Measurements from ENCODE around the gene ING1. TPM values are rescaled to one million over a fixed set of nuclear protein-coding genes. Genes with fewer than 3 reads are reported as not detected.
A peak's percentile ranks its signal among the peaks of the same experiment; 100 is the strongest.

Gene ING1, protein sequence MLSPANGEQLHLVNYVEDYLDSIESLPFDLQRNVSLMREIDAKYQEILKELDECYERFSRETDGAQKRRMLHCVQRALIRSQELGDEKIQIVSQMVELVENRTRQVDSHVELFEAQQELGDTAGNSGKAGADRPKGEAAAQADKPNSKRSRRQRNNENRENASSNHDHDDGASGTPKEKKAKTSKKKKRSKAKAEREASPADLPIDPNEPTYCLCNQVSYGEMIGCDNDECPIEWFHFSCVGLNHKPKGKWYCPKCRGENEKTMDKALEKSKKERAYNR
- total RNA-seq (1 to 10 TPM; 4.1 to 9.3 (median 6.3) TPM), polyA plus RNA-seq (10 to 100 TPM in 1 of 2 donors, 1 to 10 TPM in 1; 5.4 to 15.6 TPM)
- long read RNA-seq, donor 1, full-length matches to known transcripts: 19 of 21 reads
- long read RNA-seq, donor 1, partial matches to known transcripts: 0 of 21 reads
- long read RNA-seq, donor 1, other reads (novel, unspliced or antisense): 2 of 21 reads
- long read RNA-seq, donor 2, full-length matches to known transcripts: 15 of 17 reads
- long read RNA-seq, donor 2, partial matches to known transcripts: 0 of 17 reads
- long read RNA-seq, donor 2, other reads (novel, unspliced or antisense): 2 of 17 reads
- long read RNA-seq, donor 3, transcript ING1-203 (2 exons, 2,870 nt): major isoform, 18 of 19 reads
- long read RNA-seq, donor 3, partial matches to known transcripts: 0 of 19 reads
- long read RNA-seq, donor 3, other reads (novel, unspliced or antisense): 1 of 19 reads

DNA sequence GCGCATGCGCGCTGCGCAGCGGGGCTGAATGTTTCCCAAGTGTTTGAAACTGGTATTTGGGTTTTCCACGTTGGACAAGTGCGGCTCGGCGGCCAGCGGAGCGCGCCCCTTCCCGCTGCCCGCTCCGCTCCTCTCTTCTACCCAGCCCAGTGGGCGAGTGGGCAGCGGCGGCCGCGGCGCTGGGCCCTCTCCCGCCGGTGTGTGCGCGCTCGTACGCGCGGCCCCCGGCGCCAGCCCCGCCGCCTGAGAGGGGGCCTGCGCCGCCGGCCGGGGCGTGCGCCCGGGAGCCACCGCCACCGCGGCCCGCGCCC is at the start of gene ING1:
Gene ING1 (plus strand): TSS at position 59 of the 311 bp plus-strand sequence. CDS start 450 bp downstream, outside the sequence.
- WGBS, 2 donors: 0% methylated on average over 28 to 45 of the region's 45 CpGs
- no peaks in the 10 kb centered on the region for H3K27me3 ChIP-seq
- intact Hi-C loops (cut with DNase I): loop anchor here in 6 of 10 donors (2.0 to 10.0 kb wide), 7 partner anchors 96 to 406 kb away; partner anchors contain the start of genes ANKRD10 (in 5 of the 6), NAXD (in 3 of the 6), COL4A1 (in 1 of the 6) and COL4A2 (in 1 of the 6)
- peak within 1 kb of the TSS; percentile 96 to 100 (median 100) for H3K27ac ChIP-seq
- ATAC-seq (no peak), DNase-seq (no peak)
- H3K4me1 ChIP-seq: peaks cover 4 to 33% (median 28%) of the 10 kb centered on the region in 9 donors
- no peaks in the 10 kb centered on the region for H3K9me3 ChIP-seq
- peak within 1 kb of the TSS; percentile 79 to 98 (median 93) for H3K4me3 ChIP-seq
- H3K36me3 ChIP-seq: no peaks in the 10 kb centered on the region
- TF ChIP-seq, protein P1, sequence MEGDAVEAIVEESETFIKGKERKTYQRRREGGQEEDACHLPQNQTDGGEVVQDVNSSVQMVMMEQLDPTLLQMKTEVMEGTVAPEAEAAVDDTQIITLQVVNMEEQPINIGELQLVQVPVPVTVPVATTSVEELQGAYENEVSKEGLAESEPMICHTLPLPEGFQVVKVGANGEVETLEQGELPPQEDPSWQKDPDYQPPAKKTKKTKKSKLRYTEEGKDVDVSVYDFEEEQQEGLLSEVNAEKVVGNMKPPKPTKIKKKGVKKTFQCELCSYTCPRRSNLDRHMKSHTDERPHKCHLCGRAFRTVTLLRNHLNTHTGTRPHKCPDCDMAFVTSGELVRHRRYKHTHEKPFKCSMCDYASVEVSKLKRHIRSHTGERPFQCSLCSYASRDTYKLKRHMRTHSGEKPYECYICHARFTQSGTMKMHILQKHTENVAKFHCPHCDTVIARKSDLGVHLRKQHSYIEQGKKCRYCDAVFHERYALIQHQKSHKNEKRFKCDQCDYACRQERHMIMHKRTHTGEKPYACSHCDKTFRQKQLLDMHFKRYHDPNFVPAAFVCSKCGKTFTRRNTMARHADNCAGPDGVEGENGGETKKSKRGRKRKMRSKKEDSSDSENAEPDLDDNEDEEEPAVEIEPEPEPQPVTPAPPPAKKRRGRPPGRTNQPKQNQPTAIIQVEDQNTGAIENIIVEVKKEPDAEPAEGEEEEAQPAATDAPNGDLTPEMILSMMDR (IDR thresholded peaks at IDR 0.05): no peak

DNA sequence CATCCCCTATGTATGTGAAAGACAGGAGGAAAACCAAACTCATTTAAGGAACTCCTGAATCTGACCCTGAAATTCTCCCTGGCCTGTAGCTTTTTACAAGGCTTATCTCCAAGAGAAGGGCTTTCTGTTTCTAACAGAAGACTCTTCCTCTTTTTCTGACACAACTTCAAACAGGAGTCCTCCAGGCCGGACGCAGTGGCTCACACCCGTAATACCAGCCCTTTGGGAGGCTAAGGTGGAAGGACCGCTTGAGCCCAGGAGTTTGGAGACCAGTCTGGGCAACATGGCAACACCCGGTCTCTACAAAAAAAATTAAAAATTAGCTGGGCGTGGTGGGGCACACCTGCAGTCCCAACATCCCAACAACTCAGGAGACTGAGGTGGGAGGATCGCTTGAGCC is 49.5 kb upstream of the ING1 start:
- peak overlapping the region in 1 of 10 donors; percentile 77 for H3K27ac ChIP-seq

DNA sequence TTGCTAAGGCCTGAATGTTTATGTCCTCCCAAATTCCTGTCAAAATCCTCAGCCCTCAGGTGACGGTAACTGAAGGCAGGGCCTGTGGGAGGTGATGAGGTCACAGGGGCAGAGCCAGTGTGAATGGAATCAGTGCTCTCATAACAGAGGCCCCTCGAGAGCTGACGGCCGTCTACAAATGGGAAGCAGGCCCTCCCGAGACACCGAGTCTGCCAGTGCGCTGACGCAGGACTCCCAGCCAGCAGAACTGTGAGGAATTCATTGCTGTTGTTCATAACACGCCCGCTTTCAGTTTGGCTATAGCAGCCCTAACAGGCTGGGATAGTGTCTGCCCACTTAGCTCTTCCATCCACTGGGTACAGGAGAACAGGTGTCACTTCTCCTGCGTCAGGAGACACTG is 48.8 kb upstream of the ING1 start:
- Histone ChIP-seq H3K27ac (peak overlapping the region in 1 of 10 donors; percentile 77), H3K36me3 (peaks cover 0 to 96% (median 43%) of the 10 kb centered on the region in 9 donors), H3K4me3 (peak overlapping the region in 1 of 10 donors; percentile 12), H3K9me3 (peaks cover 0 to 16% (median 3%) of the 10 kb centered on the region in 11 donors), H3K27me3 (no peaks in the 10 kb centered on the region), H3K4me1 (peaks cover 0 to 29% (median 0%) of the 10 kb centered on the region in 9 donors)
- intact Hi-C loops (cut with DNase I): no loop called here
- no peak for DNase-seq
- TF ChIP-seq, protein P1 (IDR thresholded peaks at IDR 0.05): no peak
- peak in 2 of 8 donors; percentile 19 to 22 for ATAC-seq
- WGBS, 2 donors: 85 to 89% methylated on average over 11 of the region's 11 CpGs

More for the DNA sequence above, 49.5 kb upstream of the ING1 start:
- H3K9me3 ChIP-seq: peaks cover 0 to 16% (median 3%) of the 10 kb centered on the region in 11 donors
- peaks cover 0 to 29% (median 0%) of the 10 kb centered on the region in 9 donors for H3K4me1 ChIP-seq
- H3K36me3 ChIP-seq: peaks cover 0 to 96% (median 45%) of the 10 kb centered on the region in 9 donors
- DNase-seq (no peak), ATAC-seq (no peak)
- TF ChIP-seq, protein P1 (IDR thresholded peaks at IDR 0.05): no peak
- intact Hi-C loops (cut with DNase I): no loop called here
- H3K4me3 ChIP-seq: no peak overlapping the region
- WGBS, 2 donors: 92 to 97% methylated on average over 7 of the region's 7 CpGs
- no peaks in the 10 kb centered on the region for H3K27me3 ChIP-seq
